Caco-2 (cell line): ENCODE data around the gene C2orf68. TPM values are rescaled to one million over a fixed set of nuclear protein-coding genes. Genes with fewer than 3 reads are reported as not detected.

Experiments
- BruUV-seq: library from RNA; stranded (reverse); fragments of 400-500 nt; replicated peaks from 2 replicates; lab custom pipeline; 2021; lab: Mats Ljungman, UMichigan
- CTCF ChIA-PET: fragments of 300-600 bp; sonication (Branson Sonifier 250); formaldehyde crosslinking; loops from one replicate; lab custom pipeline; 2022; ENCODE audit warnings: antibody characterized with exemption; lab: Charles Lee
- POLR2A ChIA-PET: fragments of 300-600 bp; sonication (Branson Sonifier 250); formaldehyde crosslinking; loops from one replicate; lab custom pipeline; 2022; ENCODE audit warnings: antibody characterized with exemption; lab: Charles Lee
- DNase-seq, 2 experiments: peaks; one replicate each; pipeline versions ENCODE4 v3.0.0 to v3.0.0-alpha.2; 2020 to 2022
- H3K27me3 ChIP-seq: replicated peaks from 2 replicates; pipeline ENCODE4 v1.6.0; 2011; ENCODE audit warnings: low read length; ENCODE audit not compliant: control insufficient read depth, insufficient read depth
- H3K36me3 ChIP-seq: 2 replicates; pipeline ENCODE4 v1.5.1; 2011; ENCODE audit warnings: low read length; ENCODE audit not compliant: control insufficient read depth, insufficient read depth
- H3K4me1 ChIP-seq: fragments of 250-450 bp; sonication (Bioruptor Pico); 2 replicates; pipeline ENCODE4 v1.5.1; 2020; ENCODE audit warnings: mild to moderate bottlenecking
- H3K4me3 ChIP-seq: 2 replicates; pipeline ENCODE4 v1.5.1; 2011; ENCODE audit warnings: low read depth, mild to moderate bottlenecking, control low read depth, low read length
- H3K9me3 ChIP-seq: fragments of 250-450 bp; sonication (Bioruptor Pico); 2 replicates; pipeline ENCODE4 v1.5.1; 2020; ENCODE audit warnings: mild to moderate bottlenecking, moderate library complexity
- H3K27ac Mint-ChIP-seq: one replicate; pipeline ENCODE4 v1.8.0; 2022; ENCODE audit warnings: mixed read lengths; ENCODE audit not compliant: unreplicated experiment
- H3K27me3 Mint-ChIP-seq: one replicate; pipeline ENCODE4 v1.8.0; 2022; ENCODE audit warnings: mixed read lengths; ENCODE audit not compliant: insufficient read depth, unreplicated experiment
- H3K36me3 Mint-ChIP-seq: one replicate; pipeline ENCODE4 v1.8.0; 2022; ENCODE audit warnings: mild to moderate bottlenecking, mixed read lengths; ENCODE audit not compliant: insufficient read depth, unreplicated experiment
- H3K4me1 Mint-ChIP-seq: one replicate; pipeline ENCODE4 v1.8.0; 2022; ENCODE audit warnings: low read depth, mixed read lengths; ENCODE audit not compliant: unreplicated experiment
- H3K4me3 Mint-ChIP-seq: one replicate; pipeline ENCODE4 v1.8.0; 2022; ENCODE audit warnings: mild to moderate bottlenecking, moderate library complexity, mixed read lengths; ENCODE audit not compliant: unreplicated experiment
- H3K9me3 Mint-ChIP-seq: one replicate; pipeline ENCODE4 v1.8.0; 2022; ENCODE audit warnings: mixed read lengths; ENCODE audit not compliant: unreplicated experiment
- CTCF ChIP-seq, 2 experiments: fragments of 200-600 bp in 1 of 2; IDR thresholded peaks; 1 replicate in 1 of 2; 2 replicates in 1 of 2; pipeline versions ENCODE4 v1.5.1 to v1.8.0; 2011 to 2022; ENCODE audit warnings: antibody characterized with exemption in 1 of 2, control low read depth in 1 of 2, inconsistent platforms in 1 of 2, low read depth in 1 of 2, low read length in 1 of 2, mild to moderate bottlenecking in 1 of 2, moderate library complexity in 1 of 2; ENCODE audit not compliant: insufficient read depth in 1 of 2, severe bottlenecking in 1 of 2, unreplicated experiment in 1 of 2
- intact Hi-C: fragments of 100-400 bp; cut with micrococcal nuclease; formaldehyde crosslinking; loops from one replicate; pipeline ENCODE4 v1.10.0; 2022; ENCODE audit not compliant: unreplicated experiment
- total RNA-seq: library from RNA; stranded (reverse); gene quantifications from 2 replicates; pipeline ENCODE4 v1.2.3, GENCODE V29; 2022

The C2orf68 gene
- total RNA-seq, 1 experiment from 2014 or later: 54.5 TPM

GRCh38 chr2:85577386-85578242 lies 34.3 kb downstream of the C2orf68 start, which contains the start of gene VAMP8:
TSS of gene VAMP8 (plus strand) at chr2:85577586. CDS start at chr2:85577647, 61 bp downstream.
- intact Hi-C loops: loop anchor here (1.0 kb wide), 2 partner anchors 8 to 16 kb away; partner anchors contain the start of gene GGCX
- DNase-seq: peak; percentile 87 to 89
- peak within 1 kb of the TSS; percentile 93 for H3K27ac Mint-ChIP-seq
- Histone ChIP-seq H3K4me3 (peak within 1 kb of the TSS; percentile 67), H3K4me1 (peaks cover 14% of the 10 kb centered on the region), H3K36me3 (no peaks in the 10 kb centered on the region; the same call in 1 of the 2 replicates), H3K9me3 (no peaks in the 10 kb centered on the region), H3K27me3 (no peaks in the 10 kb centered on the region)
- no peak for TF ChIP-seq CTCF (IDR thresholded peaks at IDR 0.05; ENCODE audit: insufficient read depth in 1 of 2, low read depth in 1 of 2, low read length in 1 of 2, severe bottlenecking in 1 of 2, unreplicated experiment in 1 of 2)
- peak within 1 kb of the TSS; percentile 90 for H3K4me3 Mint-ChIP-seq
- peaks cover 13% of the 10 kb centered on the region for H3K36me3 Mint-ChIP-seq
- BruUV-seq: TSS peak; percentile 50
- H3K4me1 Mint-ChIP-seq: peaks cover 17% of the 10 kb centered on the region
- ChIA-PET CTCF (interaction anchor here (0.6 to 1.8 kb wide), 6 partner anchors 10 to 501 kb away, joined by 3 to 15 read pairs (median 4); partner anchors contain the start of gene GGCX), POLR2A (interaction anchor here (0.6 to 2.3 kb wide), 15 partner anchors 10 to 196 kb away, joined by 3 to 24 read pairs (median 4); partner anchors contain the start of genes C2orf68, GGCX, MAT2A and RNF181)
- no peaks in the 10 kb centered on the region for H3K27me3 Mint-ChIP-seq
- no peaks in the 10 kb centered on the region for H3K9me3 Mint-ChIP-seq

- Mint-ChIP-seq H3K36me3 (peaks cover 8% of the 10 kb centered on the region), H3K4me3 (peak overlapping the region; percentile 90), H3K4me1 (peaks cover 20% of the 10 kb centered on the region), H3K9me3 (no peaks in the 10 kb centered on the region), H3K27me3 (no peaks in the 10 kb centered on the region), H3K27ac (peak overlapping the region; percentile 93)
- POLR2A ChIA-PET: interaction anchor here (0.6 to 2.3 kb wide), 6 partner anchors 10 to 195 kb away, joined by 3 to 22 read pairs (median 4); partner anchors contain the start of genes MAT2A and RNF181
- no peak for DNase-seq
- no peaks in the 10 kb centered on the region for H3K9me3 ChIP-seq
- H3K27me3 ChIP-seq: no peaks in the 10 kb centered on the region
- no TSS peak for BruUV-seq
- H3K4me1 ChIP-seq: peaks cover 14% of the 10 kb centered on the region
- H3K36me3 ChIP-seq: no peaks in the 10 kb centered on the region
- TF ChIP-seq CTCF (IDR thresholded peaks at IDR 0.05; ENCODE audit: insufficient read depth in 1 of 2, low read depth in 1 of 2, low read length in 1 of 2, severe bottlenecking in 1 of 2, unreplicated experiment in 1 of 2): no peak
- intact Hi-C loops: loop anchor here (1.0 kb wide), 2 partner anchors 8 to 16 kb away; partner anchors contain the start of gene GGCX
- peak overlapping the region; percentile 67 for H3K4me3 ChIP-seq
- CTCF ChIA-PET: interaction anchor here (0.7 to 1.8 kb wide), 6 partner anchors 10 to 897 kb away, joined by 3 to 15 read pairs (median 5); partner anchors contain the start of gene GGCX
Measured at GRCh38 chr2:85577063-85577385, 34.8 kb downstream of the C2orf68 start.

GRCh38 chr2:85575739-85576138 lies 36.1 kb downstream of the C2orf68 start:
- intact Hi-C loops: no loop called here
- no peaks in the 10 kb centered on the region for H3K27me3 Mint-ChIP-seq
- no peak overlapping the region for H3K27ac Mint-ChIP-seq
- no peaks in the 10 kb centered on the region for H3K27me3 ChIP-seq
- H3K4me3 Mint-ChIP-seq: no peak overlapping the region
- no peaks in the 10 kb centered on the region for H3K36me3 ChIP-seq
- ChIA-PET POLR2A (no interaction called here), CTCF (no interaction called here)
- no peak for DNase-seq
- H3K4me1 ChIP-seq: peaks cover 14% of the 10 kb centered on the region
- no peak for TF ChIP-seq CTCF (IDR thresholded peaks at IDR 0.05; ENCODE audit: insufficient read depth in 1 of 2, low read depth in 1 of 2, low read length in 1 of 2, severe bottlenecking in 1 of 2, unreplicated experiment in 1 of 2)
- H3K4me3 ChIP-seq: no peak overlapping the region
- peaks cover 20% of the 10 kb centered on the region for H3K4me1 Mint-ChIP-seq
- no peaks in the 10 kb centered on the region for H3K9me3 Mint-ChIP-seq
- H3K36me3 Mint-ChIP-seq: no peaks in the 10 kb centered on the region
- no TSS peak for BruUV-seq
- H3K9me3 ChIP-seq: no peaks in the 10 kb centered on the region
